HL-60 (cell line): ENCODE measurements around the gene VAX1.

ENCODE experiments used
- CTCF ChIP-seq: IDR thresholded peaks from one replicate; pipeline ENCODE4 v1.5.1; 2011; ENCODE audit warnings: low read length, control low read depth, inconsistent platforms; ENCODE audit not compliant: insufficient read depth
- GABPA ChIP-seq: IDR thresholded peaks from 2 replicates; pipeline ENCODE4 v1.6.1; 2012; ENCODE audit warnings: low read depth
- POLR2AphosphoS5 ChIP-seq: IDR thresholded peaks from 2 replicates; pipeline ENCODE4 v1.6.1; 2012; ENCODE audit warnings: low read depth
- SPI1 ChIP-seq: IDR thresholded peaks from 2 replicates; pipeline ENCODE4 v1.6.1; 2012; ENCODE audit warnings: low read depth, mild to moderate bottlenecking, borderline replicate concordance

- TF ChIP-seq CTCF (no peak), SPI1 (no peak), POLR2AphosphoS5 (no peak), GABPA (no peak)
Measured at GRCh38 chr10:117096599-117097201, 41.4 kb downstream of the VAX1 start.
